Measurements from ENCODE around the gene ZNF540. TPM values are rescaled to one million over a fixed set of nuclear protein-coding genes. Genes with fewer than 3 reads are reported as not detected.

The ZNF540 gene
- total RNA-seq, 4 donors from 2014 or later: 0.44 to 2.5 (median 0.82) TPM

GRCh38 chr19:37635076-37636056, 40.7 kb downstream of the ZNF540 start:
- no peak overlapping the region for H3K4me3 ChIP-seq

DNA sequence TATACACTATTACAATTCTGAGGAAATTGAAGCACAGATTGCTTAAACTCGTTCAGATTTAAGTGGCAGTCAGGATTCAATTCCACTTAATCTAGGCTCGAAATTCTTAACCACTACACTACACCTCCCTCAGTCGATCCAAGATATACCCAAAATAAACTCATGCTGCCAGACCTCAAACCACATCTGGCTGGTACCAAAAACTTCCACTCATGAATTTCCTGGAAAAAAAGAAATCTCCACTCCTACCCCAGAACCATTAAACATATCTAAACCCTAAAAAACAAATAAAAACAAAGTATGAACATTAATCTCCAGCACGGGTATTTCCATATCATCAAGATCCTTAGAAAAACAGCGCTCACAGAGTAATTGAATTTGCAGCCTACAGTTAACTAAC, 59.4 kb downstream of the ZNF540 start:
- Histone ChIP-seq H3K27ac (peak overlapping the region; percentile 84 to 98 (median 96)), H3K36me3 (peaks cover 0 to 25% (median 0%) of the 10 kb centered on the region in 3 donors), H3K27me3 (no peaks in the 10 kb centered on the region), H3K9me3 (peaks cover 0 to 15% (median 4%) of the 10 kb centered on the region in 3 donors), H3K4me1 (peaks cover 0 to 31% (median 19%) of the 10 kb centered on the region in 3 donors), H3K4me3 (peak overlapping the region; percentile 56 to 93 (median 83))
- WGBS, 2 donors: 0 to 1% methylated on average over 5 of the region's 5 CpGs
- DNase-seq: no peak
- intact Hi-C loops (cut with DNase I): no loop called here
- no peak for TF ChIP-seq CTCF (IDR thresholded peaks at IDR 0.05)
- TF ChIP-seq POLR2A (IDR thresholded peaks at IDR 0.05): no peak

More at GRCh38 chr19:37635076-37636056, 40.7 kb downstream of the ZNF540 start:
- Histone ChIP-seq H3K36me3 (peaks cover 0 to 58% (median 13%) of the 10 kb centered on the region in 3 donors), H3K4me1 (no peaks in the 10 kb centered on the region), H3K27me3 (no peaks in the 10 kb centered on the region), H3K9me3 (peaks cover 6 to 99% (median 92%) of the 10 kb centered on the region in 3 donors), H3K27ac (no peak overlapping the region)
- TF ChIP-seq CTCF (IDR thresholded peaks at IDR 0.05) (no peak), POLR2A (IDR thresholded peaks at IDR 0.05) (no peak)
- intact Hi-C loops (cut with DNase I): no loop called here
- 94 to 95% methylated on average over 11 of the region's 11 CpGs for WGBS, 2 donors
- DNase-seq: no peak

DNA sequence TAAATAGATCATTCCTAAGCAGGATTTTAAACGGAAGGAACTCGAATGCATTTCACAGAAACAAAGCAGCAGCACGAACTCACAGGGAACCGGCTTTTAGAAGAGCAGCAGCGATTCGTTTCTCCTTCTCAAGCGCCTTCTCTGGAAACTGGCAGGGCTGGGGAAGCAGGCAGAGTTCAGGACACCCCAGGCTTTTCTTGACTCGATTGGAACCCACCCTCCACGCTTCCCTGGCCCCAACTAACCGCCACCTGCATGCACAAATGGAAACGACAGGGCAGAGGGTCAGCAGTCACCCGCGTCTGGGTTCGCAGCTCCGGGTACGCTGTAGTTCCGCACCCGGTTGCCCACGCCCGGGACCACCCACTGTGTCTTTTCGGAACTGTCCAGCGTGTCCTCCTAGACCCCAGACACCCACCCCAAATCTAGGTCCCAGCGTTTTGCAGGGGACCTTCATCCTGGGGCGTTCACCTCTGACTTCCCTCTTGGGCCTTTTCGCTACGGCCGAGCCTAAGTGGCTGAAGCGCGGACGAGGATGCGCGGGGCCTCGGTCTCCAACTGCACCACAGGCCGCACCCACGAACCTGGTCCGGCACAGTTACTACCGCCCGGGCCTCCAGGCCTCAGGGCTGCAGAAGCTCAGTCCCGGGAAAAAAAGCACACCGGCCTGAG, 60.1 kb downstream of the ZNF540 start:
- intact Hi-C loops (cut with DNase I): no loop called here
- peaks cover 0 to 8% (median 4%) of the 10 kb centered on the region in 3 donors for H3K9me3 ChIP-seq
- peak overlapping the region; percentile 84 to 98 (median 96) for H3K27ac ChIP-seq
- TF ChIP-seq CTCF (IDR thresholded peaks at IDR 0.05): no peak
- no peak for TF ChIP-seq POLR2A (IDR thresholded peaks at IDR 0.05)
- H3K4me3 ChIP-seq: peak overlapping the region; percentile 56 to 93 (median 83)
- DNase-seq: no peak
- peaks cover 0 to 19% (median 0%) of the 10 kb centered on the region in 3 donors for H3K36me3 ChIP-seq
- H3K27me3 ChIP-seq: no peaks in the 10 kb centered on the region
- WGBS, 2 donors: 1 to 2% methylated on average over 11 to 15 of the region's 40 CpGs
- H3K4me1 ChIP-seq: peaks cover 0 to 31% (median 19%) of the 10 kb centered on the region in 3 donors

- Histone ChIP-seq H3K9me3 (peaks cover 0 to 6% (median 4%) of the 10 kb centered on the region in 3 donors), H3K4me3 (peak within 1 kb of the TSS; percentile 56 to 93 (median 83)), H3K27me3 (no peaks in the 10 kb centered on the region), H3K4me1 (peaks cover 0 to 31% (median 19%) of the 10 kb centered on the region in 3 donors), H3K27ac (peak within 1 kb of the TSS; percentile 84 to 98 (median 96)), H3K36me3 (peaks cover 0 to 14% (median 0%) of the 10 kb centered on the region in 3 donors)
- intact Hi-C loops (cut with DNase I): no loop called here
- DNase-seq: peak; percentile 1
- no peak for TF ChIP-seq CTCF (IDR thresholded peaks at IDR 0.05)
- TF ChIP-seq POLR2A (IDR thresholded peaks at IDR 0.05): peak in 1 of 4 donors; percentile 60
- WGBS, 2 donors: 0% methylated on average over 2 to 3 of the region's 34 CpGs
Measured at GRCh38 chr19:37655301-37655688, 60.6 kb downstream of the ZNF540 start, which contains the start of gene ZFP30. Gene ZFP30, minus strand, starts transcription at chr19:37655465. Its CDS starts 7,643 bp downstream, at chr19:37647822.

Measured in esophagus squamous epithelium (tissue), 5 donors.